ENCODE results near the gene TNIK.

GRCh38 chr3:171095063-171095462 is 365.1 kb downstream of the TNIK start:
- TF ChIP-seq, protein P1, sequence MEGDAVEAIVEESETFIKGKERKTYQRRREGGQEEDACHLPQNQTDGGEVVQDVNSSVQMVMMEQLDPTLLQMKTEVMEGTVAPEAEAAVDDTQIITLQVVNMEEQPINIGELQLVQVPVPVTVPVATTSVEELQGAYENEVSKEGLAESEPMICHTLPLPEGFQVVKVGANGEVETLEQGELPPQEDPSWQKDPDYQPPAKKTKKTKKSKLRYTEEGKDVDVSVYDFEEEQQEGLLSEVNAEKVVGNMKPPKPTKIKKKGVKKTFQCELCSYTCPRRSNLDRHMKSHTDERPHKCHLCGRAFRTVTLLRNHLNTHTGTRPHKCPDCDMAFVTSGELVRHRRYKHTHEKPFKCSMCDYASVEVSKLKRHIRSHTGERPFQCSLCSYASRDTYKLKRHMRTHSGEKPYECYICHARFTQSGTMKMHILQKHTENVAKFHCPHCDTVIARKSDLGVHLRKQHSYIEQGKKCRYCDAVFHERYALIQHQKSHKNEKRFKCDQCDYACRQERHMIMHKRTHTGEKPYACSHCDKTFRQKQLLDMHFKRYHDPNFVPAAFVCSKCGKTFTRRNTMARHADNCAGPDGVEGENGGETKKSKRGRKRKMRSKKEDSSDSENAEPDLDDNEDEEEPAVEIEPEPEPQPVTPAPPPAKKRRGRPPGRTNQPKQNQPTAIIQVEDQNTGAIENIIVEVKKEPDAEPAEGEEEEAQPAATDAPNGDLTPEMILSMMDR (IDR thresholded peaks at IDR 0.05; ENCODE audit: low read depth, low read length) = no peak
- no peak for TF ChIP-seq POLR2A (IDR thresholded peaks at IDR 0.05; ENCODE audit: extremely low read depth, insufficient read length)

All from NB4 (cell line).